Gastroesophageal sphincter (tissue), 4 donors: ENCODE results near the gene PPP3CA. TPM values are rescaled to one million over a fixed set of nuclear protein-coding genes. Genes with fewer than 3 reads are reported as not detected.

Source experiments
- ATAC-seq: fragments of 150-250 bp; one replicate; pipeline ENCODE4 v1.9.1; 2016; ENCODE audit warnings: mild to moderate bottlenecking, moderate library complexity
- H3K27ac ChIP-seq, 4 donors: fragments of 200-600 bp; sonication (generic) in 3 of 4; 1 replicate in 3 of 4; 2 replicates in 1 of 4; pipeline ENCODE4 v1.5.1; 2016 to 2019
- H3K27me3 ChIP-seq: fragments of 200-600 bp; sonication (generic); one replicate; pipeline ENCODE4 v1.5.1; 2019
- H3K36me3 ChIP-seq, 2 donors: fragments of 200-600 bp; sonication (generic); one replicate each; pipeline ENCODE4 v1.5.1; 2019; ENCODE audit warnings: control low read depth in 1 of 2
- H3K4me1 ChIP-seq, 3 donors: fragments of 200-600 bp; sonication (generic); 1 replicate in 2 of 3; 2 replicates in 1 of 3; pipeline ENCODE4 v1.5.1; 2016 to 2019; ENCODE audit warnings: control low read depth in 2 of 3
- H3K4me3 ChIP-seq, 2 donors: fragments of 200-600 bp; sonication (generic); one replicate each; pipeline ENCODE4 v1.5.1; 2019; ENCODE audit warnings: mild to moderate bottlenecking in 1 of 2, moderate library complexity in 1 of 2
- H3K9me3 ChIP-seq, 3 donors: fragments of 200-600 bp; sonication (generic); one replicate each; pipeline ENCODE4 v1.5.1; 2017 to 2019; ENCODE audit warnings: control low read depth in 2 of 3
- EP300 ChIP-seq: sonication (generic); formaldehyde crosslinking; IDR thresholded peaks from one replicate; pipeline ENCODE4 v1.6.1; 2017; ENCODE audit warnings: antibody characterized with exemption, mild to moderate bottlenecking
- POLR2A ChIP-seq, 2 donors: fragments of 450-650 bp; IDR thresholded peaks; one replicate each; pipeline ENCODE4 v1.6.1; 2017; ENCODE audit warnings: antibody characterized with exemption in 2 of 2, mild to moderate bottlenecking in 2 of 2, moderate library complexity in 1 of 2
- POLR2AphosphoS5 ChIP-seq: sonication (generic); formaldehyde crosslinking; IDR thresholded peaks from one replicate; pipeline ENCODE4 v1.6.1; 2017; ENCODE audit warnings: antibody characterized with exemption
- WGBS, 2 donors: methylation state at CpG; one replicate each; pipeline ENCODE4 v1.1.5; 2018; ENCODE audit warnings: low coverage in 1 of 2; 5-methylcytosine and 5-hydroxymethylcytosine counted together
- total RNA-seq, 4 donors: library from RNA; depleted of rRNA; stranded (reverse); fragments of >200 nt; gene quantifications; one replicate each; pipeline ENCODE4 v1.1.0, GENCODE V29; 2016
- TF ChIP-seq, protein P1 (sequence below), 4 experiments: fragments of 200-600 bp in 2 of 4; fragments of 450-650 bp in 2 of 4; sonication (generic) in 1 of 4; IDR thresholded peaks; one replicate each; pipeline ENCODE4 v1.5.1; 2017 to 2019; ENCODE audit warnings: antibody characterized with exemption in 4 of 4, mild to moderate bottlenecking in 2 of 4, moderate library complexity in 2 of 4

Gene PPP3CA
- total RNA-seq, 4 donors from 2014 or later = 21.1 to 29.2 (median 24.8) TPM

DNA sequence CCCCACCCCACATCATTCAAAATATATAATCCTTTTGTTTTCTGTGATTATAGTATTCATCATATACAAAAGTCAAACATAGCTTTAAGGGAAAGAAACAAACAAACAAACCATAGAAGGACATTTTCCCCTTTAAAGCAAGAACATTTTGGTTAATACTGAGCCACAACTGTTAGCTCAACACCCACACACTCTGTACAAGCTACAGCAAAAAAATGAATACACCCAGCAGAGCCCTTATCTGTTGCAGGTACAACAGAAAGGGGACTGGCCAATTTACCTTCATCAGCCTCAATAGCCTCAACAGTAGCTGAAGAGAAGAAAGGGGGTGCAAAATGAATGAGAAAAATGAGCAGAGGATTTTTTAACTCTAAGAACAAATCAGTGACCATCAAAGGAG, 318.4 kb downstream of the PPP3CA start:
- ATAC-seq = no peak
- TF ChIP-seq, protein P1, sequence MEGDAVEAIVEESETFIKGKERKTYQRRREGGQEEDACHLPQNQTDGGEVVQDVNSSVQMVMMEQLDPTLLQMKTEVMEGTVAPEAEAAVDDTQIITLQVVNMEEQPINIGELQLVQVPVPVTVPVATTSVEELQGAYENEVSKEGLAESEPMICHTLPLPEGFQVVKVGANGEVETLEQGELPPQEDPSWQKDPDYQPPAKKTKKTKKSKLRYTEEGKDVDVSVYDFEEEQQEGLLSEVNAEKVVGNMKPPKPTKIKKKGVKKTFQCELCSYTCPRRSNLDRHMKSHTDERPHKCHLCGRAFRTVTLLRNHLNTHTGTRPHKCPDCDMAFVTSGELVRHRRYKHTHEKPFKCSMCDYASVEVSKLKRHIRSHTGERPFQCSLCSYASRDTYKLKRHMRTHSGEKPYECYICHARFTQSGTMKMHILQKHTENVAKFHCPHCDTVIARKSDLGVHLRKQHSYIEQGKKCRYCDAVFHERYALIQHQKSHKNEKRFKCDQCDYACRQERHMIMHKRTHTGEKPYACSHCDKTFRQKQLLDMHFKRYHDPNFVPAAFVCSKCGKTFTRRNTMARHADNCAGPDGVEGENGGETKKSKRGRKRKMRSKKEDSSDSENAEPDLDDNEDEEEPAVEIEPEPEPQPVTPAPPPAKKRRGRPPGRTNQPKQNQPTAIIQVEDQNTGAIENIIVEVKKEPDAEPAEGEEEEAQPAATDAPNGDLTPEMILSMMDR (IDR thresholded peaks at IDR 0.05) = no peak
- no peak for TF ChIP-seq POLR2AphosphoS5
- TF ChIP-seq EP300 = no peak
- no peak for TF ChIP-seq POLR2A (IDR thresholded peaks at IDR 0.05)

DNA sequence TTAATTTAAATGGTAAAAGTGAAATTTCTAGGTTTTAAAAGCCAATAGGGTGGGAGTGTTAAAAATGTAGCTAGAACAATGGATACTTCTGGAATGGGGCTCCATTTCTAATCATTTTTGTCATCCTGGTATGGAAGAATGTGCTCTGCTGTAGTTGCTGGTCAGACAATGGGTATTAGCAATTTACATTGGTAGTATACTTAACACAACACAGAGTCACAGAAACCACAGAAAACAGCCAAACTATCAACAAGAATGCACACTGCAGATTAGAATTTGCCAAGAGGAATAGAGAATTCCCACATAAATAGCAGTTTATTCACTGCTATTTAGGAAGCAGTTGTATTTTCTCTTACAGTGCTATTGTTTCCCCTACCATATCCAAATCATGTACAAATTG, 319.6 kb downstream of the PPP3CA start:
- H3K27ac ChIP-seq = no peak overlapping the region
- no peak overlapping the region for H3K4me3 ChIP-seq
- H3K36me3 ChIP-seq = peaks cover 0 to 18% of the 10 kb centered on the region in 2 donors
- no peaks in the 10 kb centered on the region for H3K27me3 ChIP-seq
- TF ChIP-seq EP300 = no peak
- TF ChIP-seq POLR2AphosphoS5 = no peak
- TF ChIP-seq POLR2A (IDR thresholded peaks at IDR 0.05) = no peak
- TF ChIP-seq, protein P1 (IDR thresholded peaks at IDR 0.05) = no peak
- H3K9me3 ChIP-seq = no peaks in the 10 kb centered on the region
- H3K4me1 ChIP-seq = peaks cover 0 to 6% (median 0%) of the 10 kb centered on the region in 3 donors
- ATAC-seq = no peak

More for the DNA sequence above, 318.4 kb downstream of the PPP3CA start:
- H3K9me3 ChIP-seq = no peaks in the 10 kb centered on the region
- H3K27me3 ChIP-seq = no peaks in the 10 kb centered on the region
- peaks cover 0 to 18% of the 10 kb centered on the region in 2 donors for H3K36me3 ChIP-seq
- no peak overlapping the region for H3K4me3 ChIP-seq
- H3K27ac ChIP-seq = no peak overlapping the region
- peaks cover 0 to 5% (median 0%) of the 10 kb centered on the region in 3 donors for H3K4me1 ChIP-seq

DNA sequence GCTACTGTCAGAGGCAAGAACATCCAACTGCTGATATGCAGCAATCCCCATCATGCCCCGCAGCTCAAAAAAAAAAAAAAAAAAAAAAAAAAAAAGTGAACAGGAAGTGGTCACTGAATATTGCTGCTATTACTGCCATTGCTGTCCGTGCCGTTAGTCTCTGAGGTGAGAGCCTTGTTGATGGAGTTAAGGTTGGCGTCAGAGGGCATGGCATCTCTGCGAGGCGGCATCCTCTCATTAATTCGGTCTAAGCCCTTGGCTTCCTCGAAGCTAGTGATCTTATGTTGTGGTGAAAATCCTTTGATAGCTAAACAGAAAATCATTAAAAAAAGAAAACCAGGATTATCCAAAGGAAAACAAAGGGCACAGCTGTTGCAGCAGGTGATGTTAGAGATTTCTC, 321.6 kb downstream of the PPP3CA start:
- Histone ChIP-seq H3K4me1 (peaks cover 0 to 25% (median 3%) of the 10 kb centered on the region in 3 donors), H3K4me3 (no peak overlapping the region), H3K27me3 (no peaks in the 10 kb centered on the region), H3K9me3 (no peaks in the 10 kb centered on the region), H3K27ac (no peak overlapping the region), H3K36me3 (peaks cover 0 to 8% of the 10 kb centered on the region in 2 donors)
- TF ChIP-seq POLR2A (IDR thresholded peaks at IDR 0.05) (no peak), EP300 (no peak), POLR2AphosphoS5 (no peak)
- TF ChIP-seq, protein P1 (IDR thresholded peaks at IDR 0.05) = no peak
- no peak for ATAC-seq
- WGBS, 2 donors = 79 to 91% methylated on average over 6 of the region's 8 CpGs

DNA sequence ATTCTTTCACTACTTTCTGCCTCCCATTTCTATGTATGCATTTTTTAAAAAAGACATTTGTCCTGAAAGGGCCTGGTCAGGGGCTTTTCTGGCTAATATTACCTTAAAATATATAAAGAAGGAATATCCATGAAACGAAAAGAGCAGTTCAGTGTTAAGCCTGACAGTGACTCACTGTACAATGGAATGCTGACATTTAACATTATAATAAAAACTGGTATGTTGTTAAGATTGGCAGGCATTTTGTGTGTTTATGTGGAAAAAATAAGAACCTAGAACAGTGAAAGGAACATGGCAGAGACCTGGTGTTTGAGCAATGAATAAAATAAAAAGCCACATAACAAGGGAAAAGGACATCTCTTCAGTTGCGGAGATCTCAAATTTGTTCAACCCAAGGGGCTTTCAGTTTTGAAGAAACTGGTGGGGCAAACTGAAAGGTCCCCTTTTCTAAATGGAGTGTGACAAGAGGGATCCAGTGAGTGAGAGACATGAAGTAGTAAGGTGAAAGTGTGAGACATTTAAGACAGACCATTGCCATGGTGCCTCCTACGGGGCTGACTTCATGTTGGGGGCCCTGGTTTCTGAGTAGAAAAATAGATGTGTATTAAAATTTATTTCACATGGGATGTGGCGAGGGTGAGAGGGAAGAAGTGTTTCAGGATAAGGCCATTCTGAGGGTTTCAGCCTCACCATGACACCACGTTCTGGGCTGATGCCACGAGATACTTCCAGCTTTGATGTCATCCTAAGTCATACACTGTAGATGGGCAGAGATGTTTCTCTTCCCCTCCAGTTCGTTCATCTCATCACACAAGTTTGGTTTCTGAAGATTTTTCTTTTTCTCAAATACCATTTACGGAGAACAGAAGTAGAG, 324.9 kb downstream of the PPP3CA start:
- WGBS, 2 donors = 84 to 88% methylated on average over 8 of the region's 8 CpGs
- H3K9me3 ChIP-seq = no peaks in the 10 kb centered on the region
- no peaks in the 10 kb centered on the region for H3K27me3 ChIP-seq
- no peak overlapping the region for H3K27ac ChIP-seq
- H3K36me3 ChIP-seq = peaks cover 0 to 8% of the 10 kb centered on the region in 2 donors
- no peak for TF ChIP-seq POLR2A (IDR thresholded peaks at IDR 0.05)
- no peak for TF ChIP-seq POLR2AphosphoS5
- TF ChIP-seq EP300 = no peak
- TF ChIP-seq, protein P1 (IDR thresholded peaks at IDR 0.05) = no peak
- H3K4me3 ChIP-seq = no peak overlapping the region
- peaks cover 0 to 28% (median 5%) of the 10 kb centered on the region in 3 donors for H3K4me1 ChIP-seq
- ATAC-seq = no peak

DNA sequence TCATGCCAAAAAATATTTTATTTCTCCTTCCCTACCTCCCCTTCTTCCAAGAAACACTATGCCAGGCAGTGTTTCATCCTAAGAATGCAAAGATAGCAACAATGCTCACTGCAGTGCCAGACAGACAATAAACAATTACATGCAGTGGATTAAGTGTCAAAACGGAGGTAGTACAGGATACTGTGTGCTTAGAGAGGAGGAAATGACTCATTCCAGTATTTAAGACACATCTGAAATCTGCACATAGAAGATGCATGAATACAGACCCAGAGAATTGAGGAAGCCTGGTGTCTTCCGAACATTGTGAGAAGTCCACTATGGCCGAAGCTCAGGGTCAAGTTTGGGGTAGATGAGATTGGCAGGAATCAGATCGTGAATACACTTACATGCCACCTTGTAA, 326.4 kb downstream of the PPP3CA start:
- no peak for ATAC-seq
- 39 to 50% methylated on average over 3 to 4 of the region's 4 CpGs for WGBS, 2 donors
- TF ChIP-seq POLR2AphosphoS5 (peak; percentile 54), EP300 (no peak), POLR2A (IDR thresholded peaks at IDR 0.05) (no peak)
- TF ChIP-seq, protein P1 (IDR thresholded peaks at IDR 0.05) = no peak

More for the DNA sequence above, 326.4 kb downstream of the PPP3CA start:
- Histone ChIP-seq H3K27ac (no peak overlapping the region), H3K4me1 (peaks cover 0 to 28% (median 5%) of the 10 kb centered on the region in 3 donors), H3K27me3 (no peaks in the 10 kb centered on the region), H3K9me3 (no peaks in the 10 kb centered on the region), H3K36me3 (peaks cover 0 to 7% of the 10 kb centered on the region in 2 donors), H3K4me3 (no peak overlapping the region)
